Testis (tissue), 2 donors: Measurements from ENCODE around the gene ATG2A.

ENCODE experiments used
- POLR2A ChIP-seq: fragments of 450-650 bp; IDR thresholded peaks from one replicate; pipeline ENCODE4 v1.6.1; 2017; ENCODE audit warnings: antibody characterized with exemption, mild to moderate bottlenecking, moderate library complexity
- TF ChIP-seq, protein P1 (sequence below), 3 experiments: fragments of 450-650 bp in 2 of 3; fragments of 200-600 bp in 1 of 3; sonication (generic) in 1 of 3; IDR thresholded peaks; one replicate each; pipeline ENCODE4 v1.5.1; 2016 to 2019; ENCODE audit warnings: antibody characterized with exemption in 3 of 3, mild to moderate bottlenecking in 2 of 3, moderate library complexity in 1 of 3

DNA sequence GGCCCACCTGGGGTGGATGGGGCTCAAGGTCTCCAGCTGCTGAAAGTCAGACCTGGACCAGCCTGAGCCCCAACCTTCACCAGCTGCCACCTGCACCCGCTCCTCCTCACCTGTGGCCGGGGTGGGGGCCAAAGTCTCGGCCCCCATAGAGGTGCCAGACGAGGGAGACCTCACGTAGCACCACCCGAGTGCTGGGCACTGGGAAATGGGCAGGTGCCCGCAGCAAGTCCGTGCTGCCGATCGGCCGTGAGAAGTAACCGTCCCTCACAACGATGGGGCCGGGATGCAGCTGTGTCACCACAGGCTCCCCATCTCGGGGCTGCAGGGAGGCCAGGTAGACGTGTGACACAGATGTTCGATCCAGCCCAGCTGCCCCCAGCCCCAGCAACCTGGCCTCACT, 16.2 kb downstream of the ATG2A start:
- no peak for TF ChIP-seq POLR2A
- TF ChIP-seq, protein P1, sequence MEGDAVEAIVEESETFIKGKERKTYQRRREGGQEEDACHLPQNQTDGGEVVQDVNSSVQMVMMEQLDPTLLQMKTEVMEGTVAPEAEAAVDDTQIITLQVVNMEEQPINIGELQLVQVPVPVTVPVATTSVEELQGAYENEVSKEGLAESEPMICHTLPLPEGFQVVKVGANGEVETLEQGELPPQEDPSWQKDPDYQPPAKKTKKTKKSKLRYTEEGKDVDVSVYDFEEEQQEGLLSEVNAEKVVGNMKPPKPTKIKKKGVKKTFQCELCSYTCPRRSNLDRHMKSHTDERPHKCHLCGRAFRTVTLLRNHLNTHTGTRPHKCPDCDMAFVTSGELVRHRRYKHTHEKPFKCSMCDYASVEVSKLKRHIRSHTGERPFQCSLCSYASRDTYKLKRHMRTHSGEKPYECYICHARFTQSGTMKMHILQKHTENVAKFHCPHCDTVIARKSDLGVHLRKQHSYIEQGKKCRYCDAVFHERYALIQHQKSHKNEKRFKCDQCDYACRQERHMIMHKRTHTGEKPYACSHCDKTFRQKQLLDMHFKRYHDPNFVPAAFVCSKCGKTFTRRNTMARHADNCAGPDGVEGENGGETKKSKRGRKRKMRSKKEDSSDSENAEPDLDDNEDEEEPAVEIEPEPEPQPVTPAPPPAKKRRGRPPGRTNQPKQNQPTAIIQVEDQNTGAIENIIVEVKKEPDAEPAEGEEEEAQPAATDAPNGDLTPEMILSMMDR (IDR thresholded peaks at IDR 0.05): no peak
